ENCODE results near the gene AMPH. TPM values are rescaled to one million over a fixed set of nuclear protein-coding genes. Genes with fewer than 3 reads are reported as not detected.

Gene AMPH
- total and polyA plus RNA-seq, 3 donors from 2014 or later: 5.8 to 9.0 (median 7.6) TPM

- Histone ChIP-seq H3K4me1 (no peaks in the 10 kb centered on the region), H3K27ac (no peak overlapping the region), H3K9me3 (no peaks in the 10 kb centered on the region), H3K36me3 (ENCODE audit: low read depth, missing control alignments) (no peaks in the 10 kb centered on the region), H3K4me3 (no peak overlapping the region), H3K27me3 (no peaks in the 10 kb centered on the region)
- WGBS, 2 donors: 44 to 53% methylated on average over 12 of the region's 12 CpGs
- TF ChIP-seq, protein P1, sequence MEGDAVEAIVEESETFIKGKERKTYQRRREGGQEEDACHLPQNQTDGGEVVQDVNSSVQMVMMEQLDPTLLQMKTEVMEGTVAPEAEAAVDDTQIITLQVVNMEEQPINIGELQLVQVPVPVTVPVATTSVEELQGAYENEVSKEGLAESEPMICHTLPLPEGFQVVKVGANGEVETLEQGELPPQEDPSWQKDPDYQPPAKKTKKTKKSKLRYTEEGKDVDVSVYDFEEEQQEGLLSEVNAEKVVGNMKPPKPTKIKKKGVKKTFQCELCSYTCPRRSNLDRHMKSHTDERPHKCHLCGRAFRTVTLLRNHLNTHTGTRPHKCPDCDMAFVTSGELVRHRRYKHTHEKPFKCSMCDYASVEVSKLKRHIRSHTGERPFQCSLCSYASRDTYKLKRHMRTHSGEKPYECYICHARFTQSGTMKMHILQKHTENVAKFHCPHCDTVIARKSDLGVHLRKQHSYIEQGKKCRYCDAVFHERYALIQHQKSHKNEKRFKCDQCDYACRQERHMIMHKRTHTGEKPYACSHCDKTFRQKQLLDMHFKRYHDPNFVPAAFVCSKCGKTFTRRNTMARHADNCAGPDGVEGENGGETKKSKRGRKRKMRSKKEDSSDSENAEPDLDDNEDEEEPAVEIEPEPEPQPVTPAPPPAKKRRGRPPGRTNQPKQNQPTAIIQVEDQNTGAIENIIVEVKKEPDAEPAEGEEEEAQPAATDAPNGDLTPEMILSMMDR (IDR thresholded peaks at IDR 0.05): no peak
- TF ChIP-seq POLR2A (IDR thresholded peaks at IDR 0.05): no peak
- no peak for DNase-seq
- intact Hi-C loops (cut with DNase I; ENCODE audit: low total_unique reads): no loop called here
Measured at GRCh38 chr7:38629651-38630510, 1.3 kb downstream of the AMPH start.

DNA sequence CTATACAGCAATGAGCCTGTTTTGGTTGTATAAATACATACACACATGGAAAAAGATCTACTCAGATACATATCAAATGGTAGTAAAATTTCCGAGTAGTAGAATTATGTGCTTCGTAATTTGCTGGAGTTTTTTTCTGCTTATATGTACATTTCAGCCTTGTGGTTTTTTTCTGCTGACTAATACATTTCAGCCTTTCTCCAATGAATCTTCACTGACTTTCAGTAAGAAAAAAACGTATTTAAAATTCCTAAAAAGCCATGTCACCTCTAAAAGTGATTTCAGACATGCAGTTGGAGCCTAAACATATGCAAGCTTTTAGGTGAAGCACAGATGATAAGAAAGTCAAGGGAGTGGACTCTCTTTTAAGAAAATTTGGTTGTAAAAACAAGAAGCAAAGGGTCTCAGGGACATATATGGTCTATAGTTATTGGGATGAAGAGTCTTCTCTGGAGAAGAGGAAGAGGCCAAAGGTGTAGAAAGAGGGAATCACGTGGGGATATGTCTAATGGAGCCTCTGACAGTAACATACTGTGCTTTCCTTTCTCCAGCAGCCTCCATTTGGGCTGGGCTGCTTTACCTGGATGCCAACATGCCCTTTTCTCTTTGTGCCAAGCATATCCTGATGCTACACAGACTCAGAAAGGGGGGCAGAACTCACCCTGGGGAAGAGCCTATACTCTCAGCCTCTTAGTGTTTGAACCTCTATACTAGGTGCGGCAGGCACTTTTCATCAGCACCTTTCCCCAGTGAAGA lies 2.4 kb downstream of the AMPH start:
- no peak for DNase-seq
- TF ChIP-seq, protein P1 (IDR thresholded peaks at IDR 0.05): no peak
- TF ChIP-seq POLR2A (IDR thresholded peaks at IDR 0.05): no peak
- no peaks in the 10 kb centered on the region for H3K36me3 ChIP-seq (ENCODE audit: low read depth, missing control alignments)
- no peaks in the 10 kb centered on the region for H3K4me1 ChIP-seq
- H3K9me3 ChIP-seq: no peaks in the 10 kb centered on the region
- H3K4me3 ChIP-seq: no peak overlapping the region
- no peak overlapping the region for H3K27ac ChIP-seq
- intact Hi-C loops (cut with DNase I; ENCODE audit: low total_unique reads): no loop called here
- H3K27me3 ChIP-seq: no peaks in the 10 kb centered on the region
- 69 to 81% methylated on average over 5 of the region's 5 CpGs for whole genome bisulfite sequencing, 2 donors

DNA sequence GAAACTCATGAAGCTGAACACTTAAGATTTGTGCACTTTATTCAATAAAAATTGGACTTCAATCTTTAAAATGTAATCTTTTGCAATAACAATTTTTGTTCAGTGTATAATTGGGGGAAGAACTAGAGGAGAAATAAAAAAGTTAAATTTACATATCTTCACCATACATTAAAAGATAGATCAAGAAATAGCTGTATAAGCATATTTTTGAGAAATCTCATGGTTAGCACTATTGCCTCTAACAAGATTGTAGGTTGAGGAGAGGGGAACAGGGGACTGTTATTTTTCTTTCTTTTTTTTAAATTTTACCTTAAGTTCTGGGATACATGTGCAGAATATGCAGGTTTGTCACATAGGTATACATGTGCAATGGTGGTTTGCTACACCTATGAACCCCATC lies 5.3 kb downstream of the AMPH start:
- intact Hi-C loops (cut with DNase I; ENCODE audit: low total_unique reads): no loop called here
- TF ChIP-seq, protein P1 (IDR thresholded peaks at IDR 0.05): no peak
- TF ChIP-seq POLR2A (IDR thresholded peaks at IDR 0.05): no peak
- no peak for DNase-seq
- Histone ChIP-seq H3K36me3 (ENCODE audit: low read depth, missing control alignments) (no peaks in the 10 kb centered on the region), H3K27ac (no peak overlapping the region), H3K27me3 (no peaks in the 10 kb centered on the region), H3K9me3 (no peaks in the 10 kb centered on the region), H3K4me1 (no peaks in the 10 kb centered on the region), H3K4me3 (no peak overlapping the region)

DNA sequence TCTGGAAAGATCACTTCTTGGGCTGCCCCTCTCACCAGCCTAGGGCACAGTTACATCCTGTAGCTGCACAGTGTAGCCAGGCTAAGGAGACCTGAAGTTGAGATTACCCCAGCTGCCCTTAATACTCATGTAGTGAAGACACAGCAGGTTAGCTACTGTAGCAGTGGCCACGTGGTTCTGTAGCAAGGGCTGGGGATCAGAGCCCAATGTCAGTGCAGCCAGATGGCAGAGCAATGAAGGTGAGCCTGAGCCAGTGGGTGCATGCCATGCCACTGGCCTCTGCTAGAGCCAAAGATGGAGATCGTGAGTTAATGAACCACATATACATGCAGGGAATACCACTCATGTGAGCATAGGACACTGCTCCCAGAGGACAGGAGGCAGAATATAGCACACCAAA lies 15.5 kb downstream of the AMPH start:
- Histone ChIP-seq H3K27me3 (no peaks in the 10 kb centered on the region), H3K27ac (no peak overlapping the region), H3K36me3 (ENCODE audit: low read depth, missing control alignments) (no peaks in the 10 kb centered on the region), H3K4me3 (no peak overlapping the region), H3K9me3 (no peaks in the 10 kb centered on the region), H3K4me1 (no peaks in the 10 kb centered on the region)
- DNase-seq: no peak
- 53 to 79% methylated on average over 2 of the region's 2 CpGs for WGBS, 2 donors
- TF ChIP-seq, protein P1 (IDR thresholded peaks at IDR 0.05): no peak
- no peak for TF ChIP-seq POLR2A (IDR thresholded peaks at IDR 0.05)
- intact Hi-C loops (cut with DNase I; ENCODE audit: low total_unique reads): no loop called here

All from testis (tissue), 3 donors.